ENCODE data around the gene PTPRN.

GRCh38 chr2:219252900-219253752 lies 56.1 kb downstream of the PTPRN start, which contains the start of gene TUBA4B:
- TF ChIP-seq CTCF (conservative IDR thresholded peaks at IDR 0.05; ENCODE audit: low read depth, low read length) (no peak), RCOR1 (IDR thresholded peaks at IDR 0.05; ENCODE audit: insufficient replicate concordance, low read length) (peak; percentile 16), ELK1 (IDR thresholded peaks at IDR 0.05; ENCODE audit: borderline replicate concordance, low read depth, low read length) (no peak), POLR2A (IDR thresholded peaks at IDR 0.05; ENCODE audit: low read depth, low read length) (no peak; the same call in 1 of the 2 replicates), USF2 (IDR thresholded peaks at IDR 0.05; ENCODE audit: low read depth, low read length) (peak; percentile 15), SMC3 (IDR thresholded peaks at IDR 0.05; ENCODE audit: low read depth, low read length) (no peak), CEBPB (IDR thresholded peaks at IDR 0.05; ENCODE audit: low read depth, low read length) (no peak)
